Adrenal gland (tissue), 5 donors: ENCODE measurements around the gene GH2.

Experiments used
- POLR2A ChIP-seq, 2 donors: fragments of 450-650 bp; IDR thresholded peaks; one replicate each; pipeline ENCODE4 v1.6.1; 2017; ENCODE audit warnings: antibody characterized with exemption in 2 of 2, mild to moderate bottlenecking in 2 of 2, moderate library complexity in 1 of 2
- TF ChIP-seq, protein P1 (sequence below), 6 experiments: fragments of 450-650 bp in 4 of 6; fragments of 200-600 bp in 2 of 6; sonication (generic) in 1 of 6; IDR thresholded peaks; 1 replicate in 5 of 6; 2 replicates in 1 of 6; pipeline versions ENCODE4 v1.5.1 to v1.8.0; 2016 to 2021; ENCODE audit warnings: antibody characterized with exemption in 6 of 6, mild to moderate bottlenecking in 2 of 6, moderate library complexity in 1 of 6
- donor health status: DM: no; HTN: no; CAD: no.

DNA sequence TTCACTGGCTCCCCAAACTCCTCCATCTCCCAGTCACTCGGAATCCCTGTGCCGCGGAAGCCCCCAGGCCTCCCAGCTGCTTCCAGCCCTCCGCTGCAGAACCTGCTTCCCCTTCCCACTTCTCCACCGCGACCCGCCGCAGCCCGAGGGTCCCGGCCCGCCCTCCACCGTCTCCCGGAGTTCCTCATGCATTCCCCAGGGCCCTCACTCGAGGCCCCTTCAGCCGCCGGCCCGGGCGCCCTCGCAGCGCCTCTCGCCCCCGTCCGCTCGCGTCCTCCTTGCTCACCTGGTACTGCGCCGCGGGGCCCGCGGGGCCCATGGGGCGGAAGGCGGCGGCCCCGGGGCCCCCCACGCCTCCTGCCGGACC lies 39.6 kb downstream of the GH2 start:
- TF ChIP-seq, protein P1, sequence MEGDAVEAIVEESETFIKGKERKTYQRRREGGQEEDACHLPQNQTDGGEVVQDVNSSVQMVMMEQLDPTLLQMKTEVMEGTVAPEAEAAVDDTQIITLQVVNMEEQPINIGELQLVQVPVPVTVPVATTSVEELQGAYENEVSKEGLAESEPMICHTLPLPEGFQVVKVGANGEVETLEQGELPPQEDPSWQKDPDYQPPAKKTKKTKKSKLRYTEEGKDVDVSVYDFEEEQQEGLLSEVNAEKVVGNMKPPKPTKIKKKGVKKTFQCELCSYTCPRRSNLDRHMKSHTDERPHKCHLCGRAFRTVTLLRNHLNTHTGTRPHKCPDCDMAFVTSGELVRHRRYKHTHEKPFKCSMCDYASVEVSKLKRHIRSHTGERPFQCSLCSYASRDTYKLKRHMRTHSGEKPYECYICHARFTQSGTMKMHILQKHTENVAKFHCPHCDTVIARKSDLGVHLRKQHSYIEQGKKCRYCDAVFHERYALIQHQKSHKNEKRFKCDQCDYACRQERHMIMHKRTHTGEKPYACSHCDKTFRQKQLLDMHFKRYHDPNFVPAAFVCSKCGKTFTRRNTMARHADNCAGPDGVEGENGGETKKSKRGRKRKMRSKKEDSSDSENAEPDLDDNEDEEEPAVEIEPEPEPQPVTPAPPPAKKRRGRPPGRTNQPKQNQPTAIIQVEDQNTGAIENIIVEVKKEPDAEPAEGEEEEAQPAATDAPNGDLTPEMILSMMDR (IDR thresholded peaks at IDR 0.05) = no peak
- TF ChIP-seq POLR2A (IDR thresholded peaks at IDR 0.05) = no peak
